Measurements from ENCODE around the gene WDR75. TPM values are rescaled to one million over a fixed set of nuclear protein-coding genes. Genes with fewer than 3 reads are reported as not detected.
A peak's percentile ranks its signal among the peaks of the same experiment; 100 is the strongest.

Gene WDR75
- total RNA-seq, 1 donor from 2014 or later: 33.6 TPM

DNA sequence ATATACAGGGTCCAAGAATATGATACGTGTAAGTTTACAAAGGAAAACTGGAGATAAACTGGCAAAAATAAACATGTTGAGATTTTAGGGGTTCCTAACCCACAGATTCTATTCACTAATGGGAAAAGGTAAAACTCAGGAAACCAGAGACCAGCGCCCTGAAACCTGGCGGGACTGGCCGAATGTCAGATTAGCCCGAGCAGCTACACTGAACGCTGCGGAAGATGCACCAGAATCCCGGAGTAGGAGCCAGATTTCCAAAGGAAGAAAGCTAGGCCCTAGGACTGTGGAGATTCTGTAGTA lies 679 bp upstream of the WDR75 start:
- TF ChIP-seq, protein P1, sequence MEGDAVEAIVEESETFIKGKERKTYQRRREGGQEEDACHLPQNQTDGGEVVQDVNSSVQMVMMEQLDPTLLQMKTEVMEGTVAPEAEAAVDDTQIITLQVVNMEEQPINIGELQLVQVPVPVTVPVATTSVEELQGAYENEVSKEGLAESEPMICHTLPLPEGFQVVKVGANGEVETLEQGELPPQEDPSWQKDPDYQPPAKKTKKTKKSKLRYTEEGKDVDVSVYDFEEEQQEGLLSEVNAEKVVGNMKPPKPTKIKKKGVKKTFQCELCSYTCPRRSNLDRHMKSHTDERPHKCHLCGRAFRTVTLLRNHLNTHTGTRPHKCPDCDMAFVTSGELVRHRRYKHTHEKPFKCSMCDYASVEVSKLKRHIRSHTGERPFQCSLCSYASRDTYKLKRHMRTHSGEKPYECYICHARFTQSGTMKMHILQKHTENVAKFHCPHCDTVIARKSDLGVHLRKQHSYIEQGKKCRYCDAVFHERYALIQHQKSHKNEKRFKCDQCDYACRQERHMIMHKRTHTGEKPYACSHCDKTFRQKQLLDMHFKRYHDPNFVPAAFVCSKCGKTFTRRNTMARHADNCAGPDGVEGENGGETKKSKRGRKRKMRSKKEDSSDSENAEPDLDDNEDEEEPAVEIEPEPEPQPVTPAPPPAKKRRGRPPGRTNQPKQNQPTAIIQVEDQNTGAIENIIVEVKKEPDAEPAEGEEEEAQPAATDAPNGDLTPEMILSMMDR (conservative IDR thresholded peaks at IDR 0.05; ENCODE audit: low read depth, low read length): no peak
- DNase-seq (ENCODE audit: low read depth): no peak
- H3K4me3 ChIP-seq (ENCODE audit: low read depth, low read length): peak overlapping the region; percentile 86

DNA sequence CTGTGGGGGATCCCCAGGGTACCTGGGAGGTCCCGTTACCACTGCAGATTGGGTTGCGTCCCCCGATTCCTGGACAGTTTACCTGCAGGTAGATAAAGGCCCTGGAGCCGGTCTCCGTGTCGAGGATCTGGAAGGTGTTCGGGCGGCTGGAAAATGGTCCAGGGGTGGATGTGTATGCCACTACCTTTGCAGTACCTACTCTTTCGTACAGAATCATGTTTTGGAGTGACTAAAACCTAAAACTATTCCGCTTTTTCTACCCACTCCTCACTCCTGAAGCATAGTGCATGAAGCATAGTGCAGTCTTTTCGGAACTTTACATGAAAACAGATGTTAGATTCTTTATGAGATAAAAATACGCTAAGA lies 418 bp downstream of the WDR75 start:
- DNase-seq (ENCODE audit: low read depth): no peak
- H3K4me3 ChIP-seq (ENCODE audit: low read depth, low read length): peak overlapping the region; percentile 86
- TF ChIP-seq, protein P1 (conservative IDR thresholded peaks at IDR 0.05; ENCODE audit: low read depth, low read length): no peak

DNA sequence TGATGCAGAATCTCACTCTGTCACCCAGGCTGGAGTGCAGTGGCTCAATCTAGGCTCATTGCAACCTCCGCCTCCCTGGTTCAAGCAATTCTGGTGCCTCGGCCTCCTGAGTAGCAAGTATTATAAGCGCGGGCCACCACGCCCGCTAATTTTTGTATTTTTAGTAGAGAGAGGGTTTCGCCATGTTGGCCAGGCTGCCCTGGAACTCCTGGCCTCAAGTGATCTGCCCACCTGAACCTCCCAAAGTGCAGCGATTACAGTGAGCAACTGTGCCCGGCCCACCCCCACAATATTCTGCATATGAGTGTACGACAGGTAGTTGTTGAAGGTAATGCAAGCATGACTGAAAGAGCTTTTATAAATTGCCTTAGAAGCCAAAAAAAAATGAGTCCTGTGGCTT lies 1.2 kb downstream of the WDR75 start:
- H3K4me3 ChIP-seq (ENCODE audit: low read depth, low read length): peak overlapping the region; percentile 86
- TF ChIP-seq, protein P1 (conservative IDR thresholded peaks at IDR 0.05; ENCODE audit: low read depth, low read length): no peak
- no peak for DNase-seq (ENCODE audit: low read depth)

DNA sequence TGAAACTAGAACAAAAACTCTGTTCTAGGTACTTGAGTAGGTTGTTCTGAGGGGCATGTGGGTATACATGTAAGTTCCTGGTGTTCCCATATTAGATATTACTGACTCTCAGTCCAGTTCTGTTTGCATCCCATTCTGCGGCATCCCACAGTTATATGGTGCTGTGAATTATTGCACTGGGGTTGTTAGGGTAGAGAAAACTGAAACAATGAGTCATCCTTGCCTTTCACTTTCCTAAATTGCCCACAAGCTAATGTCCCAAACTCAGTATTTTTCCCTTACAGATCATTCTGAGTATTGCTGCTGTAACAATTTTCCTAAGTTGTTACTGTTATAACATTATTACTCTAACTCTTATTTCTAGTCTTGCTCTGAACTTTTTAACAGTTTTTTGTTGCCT lies 3.0 kb downstream of the WDR75 start:
- no peak overlapping the region for H3K4me3 ChIP-seq (ENCODE audit: low read depth, low read length)
- no peak for DNase-seq (ENCODE audit: low read depth)
- TF ChIP-seq, protein P1 (conservative IDR thresholded peaks at IDR 0.05; ENCODE audit: low read depth, low read length): no peak

DNA sequence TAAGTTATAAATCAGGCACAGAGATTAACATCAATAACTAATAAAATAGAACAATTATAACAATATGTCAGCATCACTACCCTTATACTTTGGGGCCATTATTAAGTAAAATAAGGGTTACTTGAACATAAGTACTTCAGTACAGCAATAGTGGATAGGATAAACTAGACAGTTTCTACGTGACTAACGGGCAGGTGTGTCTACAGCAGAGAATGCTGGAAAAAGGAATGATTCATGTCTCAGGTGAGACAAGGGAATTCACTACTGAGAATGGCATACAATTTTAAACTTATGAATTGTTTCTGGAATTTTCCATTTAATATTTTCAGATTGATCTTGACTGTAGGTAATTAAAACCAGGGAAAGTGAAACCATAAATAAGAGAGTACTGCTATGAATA lies 5.5 kb downstream of the WDR75 start:
- no peak overlapping the region for H3K4me3 ChIP-seq (ENCODE audit: low read depth, low read length)
- TF ChIP-seq, protein P1 (conservative IDR thresholded peaks at IDR 0.05; ENCODE audit: low read depth, low read length): no peak
- no peak for DNase-seq (ENCODE audit: low read depth)

DNA sequence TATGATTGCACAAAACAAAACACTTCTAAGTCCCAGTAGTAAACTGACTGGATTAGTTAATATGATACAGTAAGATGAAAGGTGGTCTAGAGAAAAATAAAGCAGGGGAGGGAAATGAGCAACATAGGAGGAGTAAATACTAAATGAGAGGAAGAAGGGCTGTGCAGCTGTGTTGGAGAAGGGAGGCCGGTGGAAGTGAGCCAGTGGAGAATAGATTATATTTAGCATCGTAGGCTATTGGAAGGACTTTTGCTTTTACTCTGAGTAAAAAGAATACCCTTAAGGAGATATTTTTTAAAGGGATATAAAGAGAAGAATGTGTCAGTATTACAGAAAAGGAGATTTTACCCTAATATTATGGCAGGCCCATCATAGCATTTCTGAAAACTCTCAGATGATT lies 12.7 kb downstream of the WDR75 start:
- TF ChIP-seq, protein P1 (conservative IDR thresholded peaks at IDR 0.05; ENCODE audit: low read depth, low read length): no peak
- no peak for DNase-seq (ENCODE audit: low read depth)
- no peak overlapping the region for H3K4me3 ChIP-seq (ENCODE audit: low read depth, low read length)

DNA sequence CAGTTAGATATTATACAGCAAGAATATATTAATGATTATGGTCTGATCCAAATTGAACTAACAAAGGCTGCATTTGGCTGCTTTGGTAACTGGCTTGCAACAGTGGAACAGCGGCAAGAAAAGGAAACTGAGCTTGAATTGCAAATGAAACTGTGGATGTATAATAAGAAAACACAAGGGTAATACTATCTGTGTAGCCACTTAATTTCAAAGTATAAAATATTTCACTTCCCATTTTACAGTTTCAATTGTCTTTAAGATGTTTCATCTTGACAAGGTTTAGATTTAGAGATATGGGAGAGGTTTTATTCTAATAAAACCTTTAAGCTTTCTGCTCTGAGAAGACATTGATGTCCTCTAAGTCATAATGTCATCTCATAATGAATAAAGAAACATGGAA lies 23.8 kb downstream of the WDR75 start:
- H3K4me3 ChIP-seq (ENCODE audit: low read depth, low read length): no peak overlapping the region
- DNase-seq (ENCODE audit: low read depth): no peak
- TF ChIP-seq, protein P1 (conservative IDR thresholded peaks at IDR 0.05; ENCODE audit: low read depth, low read length): no peak

Data from epithelial cell of proximal tubule (primary cell).